Prostate gland (tissue), 2 donors: Measurements from ENCODE around the gene DAD1.

Source experiments
- CTCF ChIP-seq, 4 experiments: fragments of 200-600 bp in 2 of 4; fragments of 450-650 bp in 2 of 4; sonication (generic) in 2 of 4; IDR thresholded peaks; 1 replicate in 3 of 4; 2 replicates in 1 of 4; pipeline ENCODE4 v1.5.1; 2016 to 2019; ENCODE audit warnings: antibody characterized with exemption in 4 of 4, mild to moderate bottlenecking in 2 of 4, moderate library complexity in 2 of 4
- POLR2A ChIP-seq: fragments of 450-650 bp; IDR thresholded peaks from one replicate; pipeline ENCODE4 v1.6.1; 2016; ENCODE audit warnings: antibody characterized with exemption, mild to moderate bottlenecking

GRCh38 chr14:22634233-22634900, 45.3 kb upstream of the DAD1 start:
- TF ChIP-seq CTCF (IDR thresholded peaks at IDR 0.05), result no peak
- no peak for TF ChIP-seq POLR2A
